Heart left ventricle (tissue), 13 donors: ENCODE measurements around the gene CLDN14.

Source experiments
- CTCF ChIP-seq, 12 donors: fragments of 200-600 bp; sonication (generic) in 4 of 12; IDR thresholded peaks; one replicate each; pipeline versions ENCODE4 v1.5.0 to v1.8.0; 2018 to 2022; ENCODE audit warnings: antibody characterized with exemption in 12 of 12, mild to moderate bottlenecking in 5 of 12
- POLR2A ChIP-seq, 2 donors: fragments of 450-650 bp; IDR thresholded peaks; one replicate each; pipeline ENCODE4 v1.6.1; 2017; ENCODE audit warnings: antibody characterized with exemption in 2 of 2, mild to moderate bottlenecking in 2 of 2, moderate library complexity in 2 of 2
- donor health status: ischemic (EF 13 %, LVEDD 7.1; RV severe dilation, severe dysfunction).
- donor health status: DM: no; HTN: yes; CAD: no.
- donor health status: DM: no; HTN: no; CAD: no.
- donor health status: ischemic (EF 25% LVEDD 6.9; RV normal size, moderate dysfunction).
- donor health status: ischemic (EF 25% LVEDD 5.7; RV mildly dilated, moderate dysfunction).
- donor health status: ischemic (EF 35%, LVEDD 5.7; RV mildly dilated, moderate dysfunction).
- donor health status: nonischemic (EF 11% LVEDD 7.7; RV severe dilation, severe dysfunction).
- donor health status: DM: yes; HTN: yes; CAD: no.
- donor health status: PGD.
- donor health status: ischemic (EF 29% LVEDD 5.4; RV normal size, mild dysfunction).
- donor health status: nonischemic (EF 23%, LVEDD 6.1; RV moderate dilation, normal function).

GRCh38 chr21:36411301-36411700 is 68.6 kb downstream of the CLDN14 start:
- no peak for TF ChIP-seq POLR2A (IDR thresholded peaks at IDR 0.05)
- no peak for TF ChIP-seq CTCF (IDR thresholded peaks at IDR 0.05)
